Measurements from ENCODE around the gene LTBP3. TPM values are rescaled to one million over a fixed set of nuclear protein-coding genes. Genes with fewer than 3 reads are reported as not detected.

Gene LTBP3
- total RNA-seq, 4 donors from 2014 or later = 48.7 to 467 (median 140) TPM

DNA sequence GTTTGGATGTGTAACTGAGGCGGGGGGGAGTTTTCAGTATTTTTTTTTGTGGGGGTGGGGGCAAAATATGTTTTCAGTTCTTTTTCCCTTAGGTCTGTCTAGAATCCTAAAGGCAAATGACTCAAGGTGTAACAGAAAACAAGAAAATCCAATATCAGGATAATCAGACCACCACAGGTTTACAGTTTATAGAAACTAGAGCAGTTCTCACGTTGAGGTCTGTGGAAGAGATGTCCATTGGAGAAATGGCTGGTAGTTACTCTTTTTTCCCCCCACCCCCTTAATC lies 57.0 kb downstream of the LTBP3 start:
- intact Hi-C loops (cut with DNase I; ENCODE audit: low total_unique reads) = no loop called here
- peak overlapping the region; percentile 98 to 100 (median 99) for H3K27ac ChIP-seq
- 0% methylated on average over 2 of the region's 2 CpGs for WGBS, 2 donors (ENCODE audit: low coverage in 1 of 2)
- no peaks in the 10 kb centered on the region for H3K9me3 ChIP-seq
- H3K36me3 ChIP-seq = peaks cover 0 to 56% (median 25%) of the 10 kb centered on the region in 4 donors
- H3K4me3 ChIP-seq = peak overlapping the region; percentile 74 to 93 (median 88)
- no peaks in the 10 kb centered on the region for H3K27me3 ChIP-seq
- in situ Hi-C loops (cut with MboI; ENCODE audit: low pct_ligation_motif_present in 1 of 4, low pct_unique_long_range_greater_than_20kb in 1 of 4, low sequenced_read_pairs in 3 of 4) = loop anchor here in 2 of 4 donors (10.0 kb wide), 1 partner anchor 76 kb away; the partner anchor contains the start of gene NEAT1 (in 2 of the 2)
- H3K4me1 ChIP-seq = peaks cover 9 to 33% (median 31%) of the 10 kb centered on the region in 4 donors
- no peak for DNase-seq
- TF ChIP-seq POLR2AphosphoS5 (IDR thresholded peaks at IDR 0.05) (peak in 1 of 3 donors; percentile 13), POLR2A (IDR thresholded peaks at IDR 0.05) (no peak)

DNA sequence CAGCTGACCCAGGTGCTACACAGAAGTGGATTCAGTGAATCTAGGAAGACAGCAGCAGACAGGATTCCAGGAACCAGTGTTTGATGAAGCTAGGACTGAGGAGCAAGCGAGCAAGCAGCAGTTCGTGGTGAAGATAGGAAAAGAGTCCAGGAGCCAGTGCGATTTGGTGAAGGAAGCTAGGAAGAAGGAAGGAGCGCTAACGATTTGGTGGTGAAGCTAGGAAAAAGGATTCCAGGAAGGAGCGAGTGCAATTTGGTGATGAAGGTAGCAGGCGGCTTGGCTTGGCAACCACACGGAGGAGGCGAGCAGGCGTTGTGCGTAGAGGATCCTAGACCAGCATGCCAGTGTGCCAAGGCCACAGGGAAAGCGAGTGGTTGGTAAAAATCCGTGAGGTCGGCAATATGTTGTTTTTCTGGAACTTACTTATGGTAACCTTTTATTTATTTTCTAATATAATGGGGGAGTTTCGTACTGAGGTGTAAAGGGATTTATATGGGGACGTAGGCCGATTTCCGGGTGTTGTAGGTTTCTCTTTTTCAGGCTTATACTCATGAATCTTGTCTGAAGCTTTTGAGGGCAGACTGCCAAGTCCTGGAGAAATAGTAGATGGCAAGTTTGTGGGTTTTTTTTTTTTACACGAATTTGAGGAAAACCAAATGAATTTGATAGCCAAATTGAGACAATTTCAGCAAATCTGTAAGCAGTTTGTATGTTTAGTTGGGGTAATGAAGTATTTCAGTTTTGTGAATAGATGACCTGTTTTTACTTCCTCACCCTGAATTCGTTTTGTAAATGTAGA lies 57.6 kb downstream of the LTBP3 start:
- no peaks in the 10 kb centered on the region for H3K9me3 ChIP-seq
- peak overlapping the region; percentile 98 to 100 (median 99) for H3K27ac ChIP-seq
- H3K36me3 ChIP-seq = peaks cover 0 to 51% (median 23%) of the 10 kb centered on the region in 4 donors
- peak; percentile 82 to 96 (median 91) for TF ChIP-seq POLR2AphosphoS5 (IDR thresholded peaks at IDR 0.05)
- TF ChIP-seq, protein P1, sequence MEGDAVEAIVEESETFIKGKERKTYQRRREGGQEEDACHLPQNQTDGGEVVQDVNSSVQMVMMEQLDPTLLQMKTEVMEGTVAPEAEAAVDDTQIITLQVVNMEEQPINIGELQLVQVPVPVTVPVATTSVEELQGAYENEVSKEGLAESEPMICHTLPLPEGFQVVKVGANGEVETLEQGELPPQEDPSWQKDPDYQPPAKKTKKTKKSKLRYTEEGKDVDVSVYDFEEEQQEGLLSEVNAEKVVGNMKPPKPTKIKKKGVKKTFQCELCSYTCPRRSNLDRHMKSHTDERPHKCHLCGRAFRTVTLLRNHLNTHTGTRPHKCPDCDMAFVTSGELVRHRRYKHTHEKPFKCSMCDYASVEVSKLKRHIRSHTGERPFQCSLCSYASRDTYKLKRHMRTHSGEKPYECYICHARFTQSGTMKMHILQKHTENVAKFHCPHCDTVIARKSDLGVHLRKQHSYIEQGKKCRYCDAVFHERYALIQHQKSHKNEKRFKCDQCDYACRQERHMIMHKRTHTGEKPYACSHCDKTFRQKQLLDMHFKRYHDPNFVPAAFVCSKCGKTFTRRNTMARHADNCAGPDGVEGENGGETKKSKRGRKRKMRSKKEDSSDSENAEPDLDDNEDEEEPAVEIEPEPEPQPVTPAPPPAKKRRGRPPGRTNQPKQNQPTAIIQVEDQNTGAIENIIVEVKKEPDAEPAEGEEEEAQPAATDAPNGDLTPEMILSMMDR (IDR thresholded peaks at IDR 0.05) = no peak
- TF ChIP-seq POLR2A (IDR thresholded peaks at IDR 0.05) = peak; percentile 76
- no peak for TF ChIP-seq EP300 (IDR thresholded peaks at IDR 0.05; ENCODE audit: low read depth)
- H3K27me3 ChIP-seq = no peaks in the 10 kb centered on the region
- peak; percentile 44 for DNase-seq
- peak overlapping the region; percentile 74 to 93 (median 88) for H3K4me3 ChIP-seq
- in situ Hi-C loops (cut with MboI; ENCODE audit: low pct_ligation_motif_present in 1 of 4, low pct_unique_long_range_greater_than_20kb in 1 of 4, low sequenced_read_pairs in 3 of 4) (loop anchor here in 2 of 4 donors (10.0 kb wide), 1 partner anchor 76 kb away; the partner anchor contains the start of gene NEAT1 (in 2 of the 2)), intact Hi-C loops (cut with DNase I; ENCODE audit: low total_unique reads) (no loop called here)
- peaks cover 14 to 33% (median 31%) of the 10 kb centered on the region in 4 donors for H3K4me1 ChIP-seq
- 0 to 2% methylated on average over 15 to 20 of the region's 20 CpGs for WGBS, 2 donors (ENCODE audit: low coverage in 1 of 2)

DNA sequence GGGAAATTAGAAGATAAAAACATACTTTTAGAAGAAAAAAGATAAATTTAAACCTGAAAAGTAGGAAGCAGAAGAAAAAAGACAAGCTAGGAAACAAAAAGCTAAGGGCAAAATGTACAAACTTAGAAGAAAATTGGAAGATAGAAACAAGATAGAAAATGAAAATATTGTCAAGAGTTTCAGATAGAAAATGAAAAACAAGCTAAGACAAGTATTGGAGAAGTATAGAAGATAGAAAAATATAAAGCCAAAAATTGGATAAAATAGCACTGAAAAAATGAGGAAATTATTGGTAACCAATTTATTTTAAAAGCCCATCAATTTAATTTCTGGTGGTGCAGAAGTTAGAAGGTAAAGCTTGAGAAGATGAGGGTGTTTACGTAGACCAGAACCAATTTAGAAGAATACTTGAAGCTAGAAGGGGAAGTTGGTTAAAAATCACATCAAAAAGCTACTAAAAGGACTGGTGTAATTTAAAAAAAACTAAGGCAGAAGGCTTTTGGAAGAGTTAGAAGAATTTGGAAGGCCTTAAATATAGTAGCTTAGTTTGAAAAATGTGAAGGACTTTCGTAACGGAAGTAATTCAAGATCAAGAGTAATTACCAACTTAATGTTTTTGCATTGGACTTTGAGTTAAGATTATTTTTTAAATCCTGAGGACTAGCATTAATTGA lies 58.3 kb downstream of the LTBP3 start:
- in situ Hi-C loops (cut with MboI; ENCODE audit: low pct_ligation_motif_present in 1 of 4, low pct_unique_long_range_greater_than_20kb in 1 of 4, low sequenced_read_pairs in 3 of 4) (loop anchor here in 2 of 4 donors (10.0 kb wide), 1 partner anchor 75 kb away; the partner anchor contains the start of gene NEAT1 (in 2 of the 2)), intact Hi-C loops (cut with DNase I; ENCODE audit: low total_unique reads) (loop anchor here (5.0 kb wide), 1 partner anchor 78 kb away; the partner anchor contains the start of gene NEAT1)
- H3K36me3 ChIP-seq = peaks cover 0 to 44% (median 19%) of the 10 kb centered on the region in 4 donors
- TF ChIP-seq POLR2AphosphoS5 (IDR thresholded peaks at IDR 0.05) (no peak), POLR2A (IDR thresholded peaks at IDR 0.05) (no peak), EP300 (IDR thresholded peaks at IDR 0.05; ENCODE audit: low read depth) (no peak)
- TF ChIP-seq, protein P1 (IDR thresholded peaks at IDR 0.05) = no peak
- peak overlapping the region; percentile 98 to 100 (median 99) for H3K27ac ChIP-seq
- peak overlapping the region; percentile 74 to 93 (median 88) for H3K4me3 ChIP-seq
- H3K27me3 ChIP-seq = no peaks in the 10 kb centered on the region
- 0 to 2% methylated on average over 3 of the region's 3 CpGs for WGBS, 2 donors (ENCODE audit: low coverage in 1 of 2)
- no peaks in the 10 kb centered on the region for H3K9me3 ChIP-seq
- no peak for DNase-seq
- H3K4me1 ChIP-seq = peaks cover 22 to 32% (median 30%) of the 10 kb centered on the region in 4 donors

DNA sequence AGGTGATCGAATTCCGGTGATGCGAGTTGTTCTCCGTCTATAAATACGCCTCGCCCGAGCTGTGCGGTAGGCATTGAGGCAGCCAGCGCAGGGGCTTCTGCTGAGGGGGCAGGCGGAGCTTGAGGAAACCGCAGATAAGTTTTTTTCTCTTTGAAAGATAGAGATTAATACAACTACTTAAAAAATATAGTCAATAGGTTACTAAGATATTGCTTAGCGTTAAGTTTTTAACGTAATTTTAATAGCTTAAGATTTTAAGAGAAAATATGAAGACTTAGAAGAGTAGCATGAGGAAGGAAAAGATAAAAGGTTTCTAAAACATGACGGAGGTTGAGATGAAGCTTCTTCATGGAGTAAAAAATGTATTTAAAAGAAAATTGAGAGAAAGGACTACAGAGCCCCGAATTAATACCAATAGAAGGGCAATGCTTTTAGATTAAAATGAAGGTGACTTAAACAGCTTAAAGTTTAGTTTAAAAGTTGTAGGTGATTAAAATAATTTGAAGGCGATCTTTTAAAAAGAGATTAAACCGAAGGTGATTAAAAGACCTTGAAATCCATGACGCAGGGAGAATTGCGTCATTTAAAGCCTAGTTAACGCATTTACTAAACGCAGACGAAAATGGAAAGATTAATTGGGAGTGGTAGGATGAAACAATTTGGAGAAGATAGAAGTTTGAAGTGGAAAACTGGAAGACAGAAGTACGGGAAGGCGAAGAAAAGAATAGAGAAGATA lies 59.0 kb downstream of the LTBP3 start, which contains the start of gene MALAT1:
MALAT1 (plus strand) TSS at position 69 of the 736 bp plus-strand sequence.
- in situ Hi-C loops (cut with MboI; ENCODE audit: low pct_ligation_motif_present in 1 of 4, low pct_unique_long_range_greater_than_20kb in 1 of 4, low sequenced_read_pairs in 3 of 4) = no loop called here
- Histone ChIP-seq H3K9me3 (no peaks in the 10 kb centered on the region), H3K4me1 (peaks cover 29 to 32% (median 30%) of the 10 kb centered on the region in 4 donors), H3K36me3 (peaks cover 0 to 37% (median 15%) of the 10 kb centered on the region in 4 donors), H3K27ac (peak within 1 kb of the TSS; percentile 98 to 100 (median 99)), H3K4me3 (peak within 1 kb of the TSS; percentile 74 to 93 (median 88)), H3K27me3 (no peaks in the 10 kb centered on the region)
- intact Hi-C loops (cut with DNase I; ENCODE audit: low total_unique reads) = loop anchor here (5.0 kb wide), 1 partner anchor 77 kb away; the partner anchor contains the start of gene NEAT1
- WGBS, 2 donors (ENCODE audit: low coverage in 1 of 2) = 1% methylated on average over 24 of the region's 24 CpGs
- DNase-seq = peak; percentile 96
- TF ChIP-seq POLR2A (IDR thresholded peaks at IDR 0.05) = peak; percentile 100
- TF ChIP-seq EP300 (IDR thresholded peaks at IDR 0.05; ENCODE audit: low read depth) = peak; percentile 92
- TF ChIP-seq, protein P1 (IDR thresholded peaks at IDR 0.05) = peak in 1 of 5 experiments; percentile 9
- peak; percentile 100 for TF ChIP-seq POLR2AphosphoS5 (IDR thresholded peaks at IDR 0.05)

Data from transverse colon (tissue), 4 donors.